ENCODE measurements around the gene PCBP3.

DNA sequence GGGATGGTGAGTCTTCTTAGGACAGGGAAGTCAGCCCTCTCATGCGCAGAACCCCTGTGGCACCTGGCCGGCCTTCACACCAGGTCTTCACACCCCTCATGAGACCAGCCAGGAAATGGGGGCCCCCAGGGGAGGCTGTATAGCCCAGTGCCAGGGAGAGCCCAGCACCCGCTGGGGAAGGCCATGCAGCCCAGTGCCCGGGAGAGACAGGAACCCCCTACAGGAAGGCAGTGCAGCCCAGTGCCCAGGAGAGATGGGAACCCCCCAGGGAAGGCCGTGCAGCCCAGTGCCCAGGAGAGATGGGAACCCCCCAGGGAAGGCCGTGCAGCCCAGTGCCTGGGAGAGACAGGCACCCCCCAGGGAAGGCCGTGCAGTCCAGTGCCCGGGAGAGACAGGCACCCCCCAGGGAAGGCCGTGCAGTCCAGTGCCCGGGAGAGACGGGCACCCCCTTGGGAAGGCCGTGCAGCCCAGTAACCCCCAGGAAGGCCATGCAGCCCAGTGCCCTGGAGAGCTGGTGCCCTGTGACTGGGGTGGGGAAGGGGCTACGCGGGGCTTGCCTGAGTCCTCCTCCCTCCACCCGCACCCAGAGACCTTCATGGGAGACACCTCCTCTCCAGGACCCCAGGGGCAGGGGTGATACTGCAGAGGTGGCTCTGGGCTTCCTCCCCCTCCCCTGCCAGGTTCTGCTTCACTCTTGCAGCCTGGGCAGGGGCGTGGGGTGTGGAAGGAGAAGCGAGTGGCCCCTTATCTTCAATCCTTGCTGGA, 227.5 kb downstream of the PCBP3 start:
- no peak for TF ChIP-seq ZSCAN29 (IDR thresholded peaks at IDR 0.05)
- no peak for TF ChIP-seq RFX5 (IDR thresholded peaks at IDR 0.05; ENCODE audit: low read depth, low read length)
- TF ChIP-seq CTCF (IDR thresholded peaks at IDR 0.05 in 2 of 3, conservative IDR thresholded peaks at IDR 0.05 in 1 of 3; ENCODE audit: control insufficient read depth in 2 of 3, extremely low read depth in 1 of 3, insufficient read depth in 1 of 3, low read depth in 3 of 3, low read length in 3 of 3), result no peak
- TF ChIP-seq MTA2 (IDR thresholded peaks at IDR 0.05; ENCODE audit: low read depth), result no peak
- TF ChIP-seq YY1 (IDR thresholded peaks at IDR 0.05; ENCODE audit: low read depth, low read length), result no peak
- TF ChIP-seq FOXM1 (IDR thresholded peaks at IDR 0.05; ENCODE audit: low read depth, low read length), result no peak
- no peak for TF ChIP-seq TAF1 (IDR thresholded peaks at IDR 0.05; ENCODE audit: borderline replicate concordance, low read depth, low read length)
- TF ChIP-seq ZNF384 (IDR thresholded peaks at IDR 0.05; ENCODE audit: borderline replicate concordance, low read depth, low read length), result no peak
- TF ChIP-seq SMAD1 (IDR thresholded peaks at IDR 0.05; ENCODE audit: low read depth, partially characterized antibody), result no peak
- TF ChIP-seq, protein P1, sequence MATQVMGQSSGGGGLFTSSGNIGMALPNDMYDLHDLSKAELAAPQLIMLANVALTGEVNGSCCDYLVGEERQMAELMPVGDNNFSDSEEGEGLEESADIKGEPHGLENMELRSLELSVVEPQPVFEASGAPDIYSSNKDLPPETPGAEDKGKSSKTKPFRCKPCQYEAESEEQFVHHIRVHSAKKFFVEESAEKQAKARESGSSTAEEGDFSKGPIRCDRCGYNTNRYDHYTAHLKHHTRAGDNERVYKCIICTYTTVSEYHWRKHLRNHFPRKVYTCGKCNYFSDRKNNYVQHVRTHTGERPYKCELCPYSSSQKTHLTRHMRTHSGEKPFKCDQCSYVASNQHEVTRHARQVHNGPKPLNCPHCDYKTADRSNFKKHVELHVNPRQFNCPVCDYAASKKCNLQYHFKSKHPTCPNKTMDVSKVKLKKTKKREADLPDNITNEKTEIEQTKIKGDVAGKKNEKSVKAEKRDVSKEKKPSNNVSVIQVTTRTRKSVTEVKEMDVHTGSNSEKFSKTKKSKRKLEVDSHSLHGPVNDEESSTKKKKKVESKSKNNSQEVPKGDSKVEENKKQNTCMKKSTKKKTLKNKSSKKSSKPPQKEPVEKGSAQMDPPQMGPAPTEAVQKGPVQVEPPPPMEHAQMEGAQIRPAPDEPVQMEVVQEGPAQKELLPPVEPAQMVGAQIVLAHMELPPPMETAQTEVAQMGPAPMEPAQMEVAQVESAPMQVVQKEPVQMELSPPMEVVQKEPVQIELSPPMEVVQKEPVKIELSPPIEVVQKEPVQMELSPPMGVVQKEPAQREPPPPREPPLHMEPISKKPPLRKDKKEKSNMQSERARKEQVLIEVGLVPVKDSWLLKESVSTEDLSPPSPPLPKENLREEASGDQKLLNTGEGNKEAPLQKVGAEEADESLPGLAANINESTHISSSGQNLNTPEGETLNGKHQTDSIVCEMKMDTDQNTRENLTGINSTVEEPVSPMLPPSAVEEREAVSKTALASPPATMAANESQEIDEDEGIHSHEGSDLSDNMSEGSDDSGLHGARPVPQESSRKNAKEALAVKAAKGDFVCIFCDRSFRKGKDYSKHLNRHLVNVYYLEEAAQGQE (IDR thresholded peaks at IDR 0.05; ENCODE audit: low read depth, low read length), result no peak
- TF ChIP-seq EP300 (IDR thresholded peaks at IDR 0.05; ENCODE audit: borderline replicate concordance in 1 of 2, control insufficient read depth in 1 of 2, low read depth in 2 of 2, low read length in 2 of 2), result no peak

Measured in GM12878 (cell line).